AG10803 (cell line): ENCODE measurements around the gene TMEM132C.

Source experiments
- DNase-seq: peaks from one replicate; pipeline ENCODE4 v3.0.0; 2010; ENCODE audit warnings: low read depth
- H3K4me3 ChIP-seq: 2 replicates; pipeline ENCODE4 v1.5.1; 2011; ENCODE audit warnings: mild to moderate bottlenecking, low read length, control low read depth
- TF ChIP-seq, protein P1 (sequence below): conservative IDR thresholded peaks from 2 replicates; pipeline ENCODE4 v1.5.1; 2011; ENCODE audit warnings: mild to moderate bottlenecking, low read length, control low read depth, inconsistent platforms

TMEM132C gene

DNA sequence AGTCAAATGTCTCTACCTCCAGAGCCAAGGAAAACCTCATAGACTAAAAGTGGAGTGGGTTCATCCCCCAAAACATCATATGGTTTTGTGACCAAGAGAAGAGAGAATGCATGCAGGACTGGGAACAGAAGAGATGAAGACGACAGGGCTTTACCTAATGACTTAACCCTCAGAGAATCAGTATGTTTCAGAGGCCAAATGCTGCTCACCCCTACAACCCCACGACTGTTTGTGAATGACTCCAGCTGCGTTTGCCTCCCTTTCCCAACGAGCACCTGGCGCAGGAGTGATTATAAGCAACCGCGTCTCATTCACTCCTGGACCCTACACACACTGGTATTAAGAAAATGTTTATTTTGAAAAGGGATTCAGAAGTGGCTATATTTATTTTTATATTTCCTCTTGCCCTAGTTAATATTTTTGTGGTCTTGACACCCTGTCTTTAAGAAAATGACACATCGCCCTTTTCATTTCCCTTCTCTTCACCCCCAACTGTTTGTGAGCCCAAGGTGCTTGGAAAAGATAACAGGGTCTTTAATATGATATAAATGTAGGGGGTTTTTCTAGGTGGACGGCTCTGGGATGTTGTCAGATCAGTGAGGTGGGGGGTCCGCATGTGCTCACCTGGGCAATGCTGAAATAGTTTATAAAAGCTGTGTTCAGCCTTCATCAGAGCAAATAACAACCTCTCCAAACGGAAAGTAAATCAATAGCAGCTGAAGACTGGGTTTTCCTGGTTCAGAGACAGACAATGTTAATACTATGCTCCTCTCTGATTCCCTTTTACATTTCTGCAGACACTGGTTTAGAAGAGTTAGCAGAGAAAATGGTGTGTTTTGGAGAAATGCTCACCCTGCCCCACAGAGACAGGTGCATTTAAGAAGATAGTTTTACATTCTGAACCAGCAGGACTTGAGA, 479.1 kb downstream of the TMEM132C start:
- DNase-seq, result no peak
- H3K4me3 ChIP-seq, result no peak overlapping the region
- TF ChIP-seq, protein P1, sequence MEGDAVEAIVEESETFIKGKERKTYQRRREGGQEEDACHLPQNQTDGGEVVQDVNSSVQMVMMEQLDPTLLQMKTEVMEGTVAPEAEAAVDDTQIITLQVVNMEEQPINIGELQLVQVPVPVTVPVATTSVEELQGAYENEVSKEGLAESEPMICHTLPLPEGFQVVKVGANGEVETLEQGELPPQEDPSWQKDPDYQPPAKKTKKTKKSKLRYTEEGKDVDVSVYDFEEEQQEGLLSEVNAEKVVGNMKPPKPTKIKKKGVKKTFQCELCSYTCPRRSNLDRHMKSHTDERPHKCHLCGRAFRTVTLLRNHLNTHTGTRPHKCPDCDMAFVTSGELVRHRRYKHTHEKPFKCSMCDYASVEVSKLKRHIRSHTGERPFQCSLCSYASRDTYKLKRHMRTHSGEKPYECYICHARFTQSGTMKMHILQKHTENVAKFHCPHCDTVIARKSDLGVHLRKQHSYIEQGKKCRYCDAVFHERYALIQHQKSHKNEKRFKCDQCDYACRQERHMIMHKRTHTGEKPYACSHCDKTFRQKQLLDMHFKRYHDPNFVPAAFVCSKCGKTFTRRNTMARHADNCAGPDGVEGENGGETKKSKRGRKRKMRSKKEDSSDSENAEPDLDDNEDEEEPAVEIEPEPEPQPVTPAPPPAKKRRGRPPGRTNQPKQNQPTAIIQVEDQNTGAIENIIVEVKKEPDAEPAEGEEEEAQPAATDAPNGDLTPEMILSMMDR, result no peak

DNA sequence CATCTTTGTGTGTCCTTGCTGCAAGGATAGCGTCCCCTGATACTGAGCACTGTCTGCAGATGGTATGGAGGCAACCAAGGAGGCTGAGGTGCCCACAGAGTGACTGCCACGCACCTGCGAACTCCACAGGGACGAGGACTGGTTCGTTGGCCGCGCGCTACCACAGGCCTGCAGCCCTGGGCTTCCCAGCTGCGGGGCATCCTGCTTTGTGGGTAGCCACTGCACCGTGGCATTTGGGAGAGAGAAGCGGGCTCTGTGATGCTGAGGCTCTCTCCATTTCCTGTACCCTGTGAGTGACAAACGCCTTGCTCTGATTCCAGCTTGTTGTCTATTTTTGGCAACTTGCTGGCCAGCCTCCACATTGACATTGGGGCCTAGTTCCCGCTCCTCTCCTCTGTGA, 480.5 kb downstream of the TMEM132C start:
- no peak for DNase-seq
- H3K4me3 ChIP-seq, result no peak overlapping the region
- TF ChIP-seq, protein P1, result no peak

DNA sequence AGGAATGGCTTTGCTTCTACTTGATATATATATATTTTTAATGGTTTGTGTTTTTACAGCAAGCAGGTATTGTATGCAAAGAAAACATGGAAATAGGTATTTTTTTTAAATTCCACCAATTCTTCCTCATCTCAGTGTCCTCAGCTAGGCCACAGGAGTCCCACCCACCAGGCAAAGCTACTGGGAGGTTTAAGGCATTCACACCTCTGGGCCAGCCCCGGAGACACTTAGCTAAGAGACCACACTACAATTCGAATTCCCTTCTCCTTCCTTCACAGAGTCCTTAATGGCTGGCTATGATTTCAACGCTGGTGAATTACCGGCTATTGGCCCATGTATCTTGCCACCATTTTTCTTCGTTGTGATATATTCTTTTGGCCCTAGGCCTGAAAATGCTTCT, 485.4 kb downstream of the TMEM132C start:
- DNase-seq, result no peak
- TF ChIP-seq, protein P1, result no peak
- no peak overlapping the region for H3K4me3 ChIP-seq

DNA sequence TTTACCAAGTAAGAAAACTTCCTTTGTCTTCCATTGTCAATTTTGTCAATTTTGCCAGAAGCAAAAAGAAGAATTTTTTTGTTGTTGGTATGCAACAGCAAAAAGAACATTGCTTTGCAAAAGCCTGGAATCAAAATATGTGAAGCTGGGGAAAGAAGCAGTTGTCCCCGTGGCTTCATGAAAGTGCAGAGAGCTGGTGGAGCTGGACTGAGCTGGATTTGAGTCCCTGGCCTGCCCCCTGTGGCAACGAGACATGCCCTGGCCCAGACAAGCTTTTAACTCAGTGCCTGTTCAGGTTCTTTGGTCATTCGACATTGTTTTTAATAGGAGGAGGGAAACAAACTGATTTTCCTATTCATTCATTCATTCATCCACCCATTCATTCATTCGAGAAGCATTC, 486.5 kb downstream of the TMEM132C start:
- no peak for DNase-seq
- H3K4me3 ChIP-seq, result no peak overlapping the region
- TF ChIP-seq, protein P1, result no peak

DNA sequence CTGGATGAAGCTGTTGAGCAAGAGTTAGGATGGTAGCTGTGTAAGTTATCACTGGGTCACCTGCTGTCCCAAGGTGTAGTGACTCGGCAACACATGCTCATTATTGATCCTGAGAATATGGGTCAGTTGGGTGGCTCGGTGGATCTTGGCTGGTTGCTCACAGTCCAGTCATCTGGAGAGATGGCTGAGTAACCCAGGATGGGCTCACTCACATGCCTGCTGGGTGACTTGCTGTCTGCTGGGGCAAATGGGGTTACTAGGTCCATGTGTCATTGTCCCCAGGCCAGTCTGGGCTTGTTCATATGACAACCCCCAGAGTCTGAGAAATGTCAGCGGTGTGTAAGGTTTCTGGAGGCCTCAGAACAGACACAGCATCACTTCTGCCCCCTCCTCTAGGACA, 487.3 kb downstream of the TMEM132C start:
- TF ChIP-seq, protein P1, result no peak
- DNase-seq, result no peak
- no peak overlapping the region for H3K4me3 ChIP-seq

DNA sequence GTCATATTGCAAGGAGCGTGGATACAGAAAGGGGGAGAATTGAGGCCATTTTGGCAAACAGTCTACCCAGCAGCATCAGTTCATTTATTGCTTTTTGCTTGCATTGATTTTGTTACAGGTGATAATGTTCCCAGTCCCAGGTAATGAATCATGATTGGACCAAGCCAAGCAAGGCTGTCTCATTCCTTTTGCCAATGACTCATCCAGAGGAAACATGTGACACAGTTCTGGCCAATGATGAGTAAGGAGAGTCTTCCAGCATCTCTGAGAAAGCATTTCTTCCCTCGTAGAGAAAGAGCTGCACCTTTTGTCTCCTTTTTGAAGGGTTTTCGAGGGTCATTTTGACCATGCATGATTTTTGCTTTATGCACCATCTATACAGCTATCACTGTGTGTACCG, 488.6 kb downstream of the TMEM132C start:
- DNase-seq, result no peak
- H3K4me3 ChIP-seq, result no peak overlapping the region
- TF ChIP-seq, protein P1, result no peak
